K562 (cell line): ENCODE measurements around the gene TMEM191C. TPM values are rescaled to one million over a fixed set of nuclear protein-coding genes. Genes with fewer than 3 reads are reported as not detected.
A peak's percentile ranks its signal among the peaks of the same experiment; 100 is the strongest.

Experiments used
- CBFB ChIP-seq: sonication (generic); formaldehyde crosslinking; IDR thresholded peaks from 2 replicates; pipeline ENCODE4 v1.4.0; 2020; ENCODE audit warnings: mild to moderate bottlenecking, missing genetic modification reagents
- CC2D1A ChIP-seq: fragments of 450-650 bp; IDR thresholded peaks from 2 replicates; pipeline ENCODE4 v1.6.1; 2017; ENCODE audit warnings: mild to moderate bottlenecking
- HDAC1 ChIP-seq, 2 experiments: fragments of 450-650 bp; IDR thresholded peaks; 2 replicates each; pipeline ENCODE4 v1.6.1; 2016 to 2017; ENCODE audit warnings: inconsistent platforms in 1 of 2, mild to moderate bottlenecking in 1 of 2, moderate library complexity in 1 of 2
- HEY1 ChIP-seq: fragments of 250-450 bp; sonication (Bioruptor Pico); IDR thresholded peaks from 2 replicates; pipeline ENCODE4 v1.5.0; 2020; ENCODE audit warnings: mild to moderate bottlenecking, moderate library complexity, borderline replicate concordance
- HMGN3 ChIP-seq: IDR thresholded peaks from 2 replicates; pipeline ENCODE4 v1.6.1; 2011; ENCODE audit warnings: borderline replicate concordance, low read depth, mild to moderate bottlenecking, mixed read lengths, low read length; ENCODE audit not compliant: insufficient read length; ENCODE audit errors: extremely low read depth
- MAZ ChIP-seq, 2 experiments: fragments of 450-650 bp in 1 of 2; sonication (generic) in 1 of 2; formaldehyde crosslinking; IDR thresholded peaks in 1 of 2; conservative IDR thresholded peaks in 1 of 2; 2 replicates each; pipeline versions ENCODE4 v1.4.0 to v1.5.0; 2020; ENCODE audit warnings: mild to moderate bottlenecking in 1 of 2, missing genetic modification reagents in 1 of 2
- MEIS2 ChIP-seq: fragments of 450-650 bp; IDR thresholded peaks from 2 replicates; pipeline ENCODE4 v1.6.1; 2014; ENCODE audit warnings: mild to moderate bottlenecking; ENCODE audit not compliant: partially characterized antibody
- NFRKB ChIP-seq: fragments of 450-650 bp; IDR thresholded peaks from 2 replicates; pipeline ENCODE4 v1.6.1; 2016; ENCODE audit warnings: low read depth
- POLR2AphosphoS2 ChIP-seq: IDR thresholded peaks from 2 replicates; pipeline ENCODE4 v1.6.1; 2012; ENCODE audit warnings: low read length, improper control_type of control experiment
- SRF ChIP-seq, 2 experiments: fragments of 250-450, 450-650 bp in 1 of 2; sonication (Bioruptor Pico) in 1 of 2; sonication (generic) in 1 of 2; formaldehyde crosslinking; IDR thresholded peaks; 2 replicates each; pipeline versions ENCODE4 v1.5.0 to v1.5.1; 2020 to 2022; ENCODE audit warnings: mild to moderate bottlenecking in 1 of 2, missing genetic modification reagents in 1 of 2
- SRSF1 ChIP-seq: fragments of 200-400 bp; formaldehyde crosslinking; IDR thresholded peaks from 2 replicates; pipeline ENCODE4 v1.6.1; 2017; ENCODE audit warnings: mild to moderate bottlenecking, low read depth, low read length, moderate library complexity
- TARDBP ChIP-seq: fragments of 450-650 bp; IDR thresholded peaks from 2 replicates; pipeline ENCODE4 v1.6.1; 2016
- ZNF57 ChIP-seq: fragments of 450-650 bp; formaldehyde crosslinking; IDR thresholded peaks from 2 replicates; pipeline ENCODE4 v1.4.0; 2020; ENCODE audit warnings: mild to moderate bottlenecking, moderate library complexity
- ZNF780A ChIP-seq: fragments of 250-450 bp; sonication (Bioruptor Pico); IDR thresholded peaks from 2 replicates; pipeline ENCODE4 v1.5.0; 2021; ENCODE audit warnings: mild to moderate bottlenecking
- polyA plus RNA-seq, 8 experiments: library from polyadenylated mRNA; depleted of rRNA in 4 of 8; stranded (reverse) in 5 of 8; unstranded in 3 of 8; fragments of >200 nt; fragmentation: Nextera tagmentation in 2 of 8; fragmentation: Illumina TruSeq in 1 of 8; extraction: Ambion mirVana in 2 of 8; extraction: Trizol in 1 of 8; gene quantifications; 2 replicates each; pipeline versions ENCODE4 v1.2.1 to v1.2.3, GENCODE V29; 2011 to 2014; ENCODE audit warnings: inconsistent platforms in 1 of 8, missing spikeins in 1 of 8
- total RNA-seq, 7 experiments: library from RNA; depleted of rRNA in 6 of 7; stranded (reverse); fragments of >200 nt in 6 of 7; fragmentation: Illumina TruSeq in 2 of 7; extraction: Trizol in 2 of 7; gene quantifications; 2 replicates each; pipeline versions ENCODE4 v1.2.1 to v1.2.3, GENCODE V29; 2011 to 2021; ENCODE audit warnings: low replicate concordance in 1 of 7
- TF ChIP-seq, protein P1 (sequence below): fragments of 200-800 bp; sonication (Bioruptor generic); IDR thresholded peaks from 2 replicates; pipeline ENCODE4 v1.6.1; 2017; ENCODE audit warnings: missing genetic modification characterization, missing compliant biosample characterization
- TF ChIP-seq, protein P2 (sequence below): fragments of 150-350 bp; IDR thresholded peaks from 2 replicates; pipeline ENCODE4 v1.6.1; 2014; ENCODE audit warnings: low read depth, mild to moderate bottlenecking, low read length, borderline replicate concordance
- TF ChIP-seq, protein P3 (sequence below), 2 experiments: fragments of 250-450 bp in 1 of 2; fragments of 450-650 bp in 1 of 2; sonication (Bioruptor Pico) in 1 of 2; IDR thresholded peaks; 2 replicates each; pipeline versions ENCODE4 v1.6.1 to v1.8.0; 2016 to 2021; ENCODE audit warnings: mild to moderate bottlenecking in 2 of 2, moderate library complexity in 2 of 2, missing compliant biosample characterization in 1 of 2, missing genetic modification characterization in 1 of 2
- TF ChIP-seq, protein P4 (sequence below): conservative IDR thresholded peaks from 2 replicates; pipeline ENCODE4 v1.6.1; 2011; ENCODE audit warnings: low read depth, mild to moderate bottlenecking, low read length; ENCODE audit not compliant: control insufficient read depth

TMEM191C gene
- total and polyA plus RNA-seq, 9 of the 15 experiments (the other 6 are each of a cell fraction or from before 2014, with no cell fraction given) = 0.15 to 7.1 (median 1.1) TPM

DNA sequence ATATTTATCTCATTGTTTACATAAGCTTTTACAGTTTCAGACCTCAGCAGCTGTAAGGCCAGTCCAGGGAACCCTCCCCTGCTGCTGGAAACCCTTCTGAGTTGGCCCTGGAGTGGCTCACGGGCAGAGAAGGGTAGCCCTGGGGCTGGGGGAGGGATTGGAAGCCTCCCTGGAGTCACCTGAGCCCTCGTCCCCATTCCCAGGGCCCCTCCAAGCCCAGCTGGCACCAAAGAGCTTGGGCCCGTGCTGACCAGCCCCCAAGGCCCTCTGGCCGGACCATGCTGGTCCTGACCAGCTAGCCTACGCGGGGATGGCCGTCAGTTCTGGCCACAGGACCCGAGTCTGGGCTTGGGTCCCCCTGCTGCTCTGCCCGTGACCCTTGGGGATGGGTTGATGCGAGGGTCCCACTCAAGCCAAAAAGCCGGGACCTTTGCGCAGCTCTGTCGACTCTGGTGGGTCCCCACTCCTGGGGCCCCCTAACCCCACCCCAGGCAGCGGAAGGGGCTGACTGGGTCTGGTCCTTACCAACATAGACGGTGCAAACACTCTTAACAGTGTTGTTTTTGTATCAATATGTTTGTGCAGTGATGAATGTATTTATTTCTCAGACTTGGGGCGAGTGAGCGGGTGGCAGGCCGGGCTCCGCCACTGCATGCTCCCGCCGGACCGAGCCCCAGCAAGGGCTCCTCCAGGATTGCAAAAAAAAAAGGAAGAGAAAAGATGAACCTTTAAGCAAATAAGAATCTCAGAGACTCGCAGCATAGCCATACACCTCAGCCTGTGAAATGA is 17.5 kb upstream of the TMEM191C start (continued):
- no peak for TF ChIP-seq NFRKB
- 0 out of 2 replicates have a peak, but pooled peaks have one; percentile 27 for TF ChIP-seq SRSF1
- TF ChIP-seq MAZ (CRISPR knock-in tag; conservative IDR thresholded peaks at IDR 0.05 in 1 of 2, IDR thresholded peaks at IDR 0.05 in 1 of 2) = peak in 1 of 2 experiments; percentile 32; a peak in 2 of 4 replicates
- TF ChIP-seq HDAC1 (IDR thresholded peaks at IDR 0.05) = no peak
- TF ChIP-seq, protein P1, sequence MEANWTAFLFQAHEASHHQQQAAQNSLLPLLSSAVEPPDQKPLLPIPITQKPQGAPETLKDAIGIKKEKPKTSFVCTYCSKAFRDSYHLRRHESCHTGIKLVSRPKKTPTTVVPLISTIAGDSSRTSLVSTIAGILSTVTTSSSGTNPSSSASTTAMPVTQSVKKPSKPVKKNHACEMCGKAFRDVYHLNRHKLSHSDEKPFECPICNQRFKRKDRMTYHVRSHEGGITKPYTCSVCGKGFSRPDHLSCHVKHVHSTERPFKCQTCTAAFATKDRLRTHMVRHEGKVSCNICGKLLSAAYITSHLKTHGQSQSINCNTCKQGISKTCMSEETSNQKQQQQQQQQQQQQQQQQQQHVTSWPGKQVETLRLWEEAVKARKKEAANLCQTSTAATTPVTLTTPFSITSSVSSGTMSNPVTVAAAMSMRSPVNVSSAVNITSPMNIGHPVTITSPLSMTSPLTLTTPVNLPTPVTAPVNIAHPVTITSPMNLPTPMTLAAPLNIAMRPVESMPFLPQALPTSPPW (CRISPR knock-in tag) = no peak
- TF ChIP-seq TARDBP = 0 out of 2 replicates have a peak, but pooled peaks have one; percentile 22
- TF ChIP-seq POLR2AphosphoS2 = no peak; the same call in 1 of the 2 replicates
- peak; percentile 41 for TF ChIP-seq HMGN3
- TF ChIP-seq, protein P2, sequence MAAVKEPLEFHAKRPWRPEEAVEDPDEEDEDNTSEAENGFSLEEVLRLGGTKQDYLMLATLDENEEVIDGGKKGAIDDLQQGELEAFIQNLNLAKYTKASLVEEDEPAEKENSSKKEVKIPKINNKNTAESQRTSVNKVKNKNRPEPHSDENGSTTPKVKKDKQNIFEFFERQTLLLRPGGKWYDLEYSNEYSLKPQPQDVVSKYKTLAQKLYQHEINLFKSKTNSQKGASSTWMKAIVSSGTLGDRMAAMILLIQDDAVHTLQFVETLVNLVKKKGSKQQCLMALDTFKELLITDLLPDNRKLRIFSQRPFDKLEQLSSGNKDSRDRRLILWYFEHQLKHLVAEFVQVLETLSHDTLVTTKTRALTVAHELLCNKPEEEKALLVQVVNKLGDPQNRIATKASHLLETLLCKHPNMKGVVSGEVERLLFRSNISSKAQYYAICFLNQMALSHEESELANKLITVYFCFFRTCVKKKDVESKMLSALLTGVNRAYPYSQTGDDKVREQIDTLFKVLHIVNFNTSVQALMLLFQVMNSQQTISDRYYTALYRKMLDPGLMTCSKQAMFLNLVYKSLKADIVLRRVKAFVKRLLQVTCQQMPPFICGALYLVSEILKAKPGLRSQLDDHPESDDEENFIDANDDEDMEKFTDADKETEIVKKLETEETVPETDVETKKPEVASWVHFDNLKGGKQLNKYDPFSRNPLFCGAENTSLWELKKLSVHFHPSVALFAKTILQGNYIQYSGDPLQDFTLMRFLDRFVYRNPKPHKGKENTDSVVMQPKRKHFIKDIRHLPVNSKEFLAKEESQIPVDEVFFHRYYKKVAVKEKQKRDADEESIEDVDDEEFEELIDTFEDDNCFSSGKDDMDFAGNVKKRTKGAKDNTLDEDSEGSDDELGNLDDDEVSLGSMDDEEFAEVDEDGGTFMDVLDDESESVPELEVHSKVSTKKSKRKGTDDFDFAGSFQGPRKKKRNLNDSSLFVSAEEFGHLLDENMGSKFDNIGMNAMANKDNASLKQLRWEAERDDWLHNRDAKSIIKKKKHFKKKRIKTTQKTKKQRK = 0 out of 2 replicates have a peak, but pooled peaks have one; percentile 28
- TF ChIP-seq, protein P3, sequence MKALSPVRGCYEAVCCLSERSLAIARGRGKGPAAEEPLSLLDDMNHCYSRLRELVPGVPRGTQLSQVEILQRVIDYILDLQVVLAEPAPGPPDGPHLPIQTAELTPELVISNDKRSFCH (CRISPR knock-in tag; IDR thresholded peaks at IDR 0.05) = no peak
- TF ChIP-seq, protein P3 (tag; IDR thresholded peaks at IDR 0.05) = no peak
- TF ChIP-seq ZNF57 = 0 out of 2 replicates have a peak, but pooled peaks have one; percentile 51
- no peak for TF ChIP-seq CC2D1A
- TF ChIP-seq CBFB (CRISPR knock-in tag) = peak; percentile 69; the same call in 1 of the 2 replicates
- no peak for TF ChIP-seq MEIS2
- TF ChIP-seq SRF (CRISPR knock-in tag; IDR thresholded peaks at IDR 0.05) = no peak
- no peak for TF ChIP-seq HEY1 (CRISPR knock-in tag)
- TF ChIP-seq, protein P4, sequence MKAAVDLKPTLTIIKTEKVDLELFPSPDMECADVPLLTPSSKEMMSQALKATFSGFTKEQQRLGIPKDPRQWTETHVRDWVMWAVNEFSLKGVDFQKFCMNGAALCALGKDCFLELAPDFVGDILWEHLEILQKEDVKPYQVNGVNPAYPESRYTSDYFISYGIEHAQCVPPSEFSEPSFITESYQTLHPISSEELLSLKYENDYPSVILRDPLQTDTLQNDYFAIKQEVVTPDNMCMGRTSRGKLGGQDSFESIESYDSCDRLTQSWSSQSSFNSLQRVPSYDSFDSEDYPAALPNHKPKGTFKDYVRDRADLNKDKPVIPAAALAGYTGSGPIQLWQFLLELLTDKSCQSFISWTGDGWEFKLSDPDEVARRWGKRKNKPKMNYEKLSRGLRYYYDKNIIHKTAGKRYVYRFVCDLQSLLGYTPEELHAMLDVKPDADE = peak; percentile 24; the same call in 1 of the 2 replicates
- TF ChIP-seq ZNF780A (CRISPR knock-in tag) = no peak
